ENCODE results near the gene WNT5A.
A peak's percentile ranks its signal among the peaks of the same experiment; 100 is the strongest.

WNT5A gene

DNA sequence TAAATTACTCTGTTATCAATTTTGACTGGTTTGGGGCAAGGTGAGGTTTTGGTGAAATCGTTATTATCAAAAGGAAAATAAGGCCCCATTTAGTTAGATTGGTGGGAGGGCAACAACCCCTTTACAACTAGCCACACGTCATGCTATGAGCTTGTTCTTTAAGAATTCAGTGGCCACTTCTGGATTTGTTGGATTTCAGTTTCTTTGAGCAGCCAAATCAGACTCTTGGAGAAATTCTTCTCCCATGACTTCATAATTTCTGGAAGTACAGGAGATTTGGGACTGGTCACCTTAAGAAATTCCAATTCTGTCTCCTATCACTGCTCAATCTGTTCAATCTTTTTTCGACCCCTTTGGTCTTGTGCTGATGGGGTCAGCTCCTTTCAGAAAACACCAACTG, 14.8 kb upstream of the WNT5A start:
- Histone ChIP-seq H3K27ac (ENCODE audit: poor library complexity, severe bottlenecking) (no peak overlapping the region), H3K4me3 (ENCODE audit: severe bottlenecking) (no peak overlapping the region), H3K36me3 (ENCODE audit: low read depth) (no peaks in the 10 kb centered on the region), H3K9me3 (ENCODE audit: severe bottlenecking) (no peaks in the 10 kb centered on the region), H3K4me1 (ENCODE audit: insufficient read depth, poor library complexity, severe bottlenecking) (peaks cover 4% of the 10 kb centered on the region), H3K27me3 (ENCODE audit: insufficient read depth, poor library complexity, severe bottlenecking) (no peaks in the 10 kb centered on the region)
- TF ChIP-seq, protein P1, sequence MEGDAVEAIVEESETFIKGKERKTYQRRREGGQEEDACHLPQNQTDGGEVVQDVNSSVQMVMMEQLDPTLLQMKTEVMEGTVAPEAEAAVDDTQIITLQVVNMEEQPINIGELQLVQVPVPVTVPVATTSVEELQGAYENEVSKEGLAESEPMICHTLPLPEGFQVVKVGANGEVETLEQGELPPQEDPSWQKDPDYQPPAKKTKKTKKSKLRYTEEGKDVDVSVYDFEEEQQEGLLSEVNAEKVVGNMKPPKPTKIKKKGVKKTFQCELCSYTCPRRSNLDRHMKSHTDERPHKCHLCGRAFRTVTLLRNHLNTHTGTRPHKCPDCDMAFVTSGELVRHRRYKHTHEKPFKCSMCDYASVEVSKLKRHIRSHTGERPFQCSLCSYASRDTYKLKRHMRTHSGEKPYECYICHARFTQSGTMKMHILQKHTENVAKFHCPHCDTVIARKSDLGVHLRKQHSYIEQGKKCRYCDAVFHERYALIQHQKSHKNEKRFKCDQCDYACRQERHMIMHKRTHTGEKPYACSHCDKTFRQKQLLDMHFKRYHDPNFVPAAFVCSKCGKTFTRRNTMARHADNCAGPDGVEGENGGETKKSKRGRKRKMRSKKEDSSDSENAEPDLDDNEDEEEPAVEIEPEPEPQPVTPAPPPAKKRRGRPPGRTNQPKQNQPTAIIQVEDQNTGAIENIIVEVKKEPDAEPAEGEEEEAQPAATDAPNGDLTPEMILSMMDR (IDR thresholded peaks at IDR 0.05; ENCODE audit: poor library complexity, severe bottlenecking): no peak
- DNase-seq (ENCODE audit: low spot score) (no peak), ATAC-seq (ENCODE audit: low read depth) (no peak)

DNA sequence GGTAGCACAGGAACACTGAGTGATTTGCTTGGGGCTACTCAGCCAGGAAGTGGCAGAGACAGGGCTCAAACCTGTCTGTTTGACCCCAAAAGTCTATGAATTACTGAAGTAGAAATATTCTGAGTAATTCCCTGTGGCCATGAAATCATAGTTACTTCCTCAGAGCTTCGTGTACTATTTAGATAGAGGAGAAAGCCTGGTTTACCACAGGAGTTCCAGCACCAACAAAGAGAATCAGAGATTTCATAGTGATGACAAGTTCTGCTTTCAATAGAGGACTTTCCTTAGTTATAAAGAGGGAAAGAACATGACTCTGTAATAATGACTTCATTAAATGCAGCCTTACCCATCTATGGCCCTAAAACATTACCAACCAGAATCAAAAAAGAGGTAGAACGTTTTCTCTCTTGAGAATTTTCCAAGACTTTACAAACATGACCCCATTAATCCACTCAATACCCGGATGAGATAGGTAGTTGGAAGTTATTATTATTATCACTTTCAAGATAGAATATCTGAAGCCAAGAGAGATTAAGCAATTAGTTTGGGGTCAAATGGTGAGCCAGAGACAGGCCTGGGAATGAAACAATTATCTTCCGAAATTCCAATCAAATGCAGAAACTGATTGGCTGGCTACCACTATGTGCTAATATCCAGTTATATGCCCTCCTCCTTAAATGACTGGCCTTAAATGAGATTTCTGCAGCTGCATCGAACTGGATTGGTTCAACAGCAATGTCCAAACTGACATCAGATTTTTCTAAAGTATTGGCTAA, 13.6 kb upstream of the WNT5A start:
- DNase-seq (ENCODE audit: low spot score) (no peak), ATAC-seq (ENCODE audit: low read depth) (no peak; the same call in 2 of the 3 replicates)
- Histone ChIP-seq H3K4me1 (ENCODE audit: insufficient read depth, poor library complexity, severe bottlenecking) (peaks cover 4% of the 10 kb centered on the region), H3K36me3 (ENCODE audit: low read depth) (no peaks in the 10 kb centered on the region), H3K9me3 (ENCODE audit: severe bottlenecking) (no peaks in the 10 kb centered on the region), H3K4me3 (ENCODE audit: severe bottlenecking) (no peak overlapping the region), H3K27me3 (ENCODE audit: insufficient read depth, poor library complexity, severe bottlenecking) (no peaks in the 10 kb centered on the region), H3K27ac (ENCODE audit: poor library complexity, severe bottlenecking) (peak overlapping the region; percentile 51)
- TF ChIP-seq, protein P1 (IDR thresholded peaks at IDR 0.05; ENCODE audit: poor library complexity, severe bottlenecking): no peak

GRCh38 chr3:55498520-55498919, 11.4 kb upstream of the WNT5A start:
- peaks cover 4% of the 10 kb centered on the region for H3K4me1 ChIP-seq (ENCODE audit: insufficient read depth, poor library complexity, severe bottlenecking)
- TF ChIP-seq, protein P1 (IDR thresholded peaks at IDR 0.05; ENCODE audit: poor library complexity, severe bottlenecking): no peak
- H3K36me3 ChIP-seq (ENCODE audit: low read depth): no peaks in the 10 kb centered on the region
- DNase-seq (ENCODE audit: low spot score): no peak
- H3K4me3 ChIP-seq (ENCODE audit: severe bottlenecking): no peak overlapping the region
- H3K27ac ChIP-seq (ENCODE audit: poor library complexity, severe bottlenecking): no peak overlapping the region
- no peak for ATAC-seq (ENCODE audit: low read depth)
- H3K27me3 ChIP-seq (ENCODE audit: insufficient read depth, poor library complexity, severe bottlenecking): no peaks in the 10 kb centered on the region
- H3K9me3 ChIP-seq (ENCODE audit: severe bottlenecking): no peaks in the 10 kb centered on the region

DNA sequence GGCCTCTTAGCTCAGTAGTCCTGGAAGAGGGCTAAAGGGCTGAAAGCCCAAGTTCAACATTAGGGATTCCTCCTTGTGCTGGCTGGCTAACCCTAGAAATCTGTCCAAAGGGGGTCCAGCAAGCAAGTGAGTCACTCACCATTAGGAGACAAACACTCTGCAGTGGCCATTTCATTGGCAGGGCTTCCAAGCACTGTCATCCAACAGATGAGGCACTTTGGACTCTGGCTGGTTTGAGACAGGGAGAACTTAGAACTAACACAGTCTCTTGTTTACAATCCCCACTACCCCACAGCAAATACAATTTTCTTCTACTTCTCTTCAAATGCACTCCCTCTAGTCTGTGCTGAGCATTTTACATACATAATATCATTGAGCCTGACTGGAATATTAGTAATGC, 10.1 kb upstream of the WNT5A start:
- TF ChIP-seq, protein P1 (IDR thresholded peaks at IDR 0.05; ENCODE audit: poor library complexity, severe bottlenecking): no peak
- no peaks in the 10 kb centered on the region for H3K27me3 ChIP-seq (ENCODE audit: insufficient read depth, poor library complexity, severe bottlenecking)
- peaks cover 4% of the 10 kb centered on the region for H3K4me1 ChIP-seq (ENCODE audit: insufficient read depth, poor library complexity, severe bottlenecking)
- no peak for DNase-seq (ENCODE audit: low spot score)
- H3K9me3 ChIP-seq (ENCODE audit: severe bottlenecking): no peaks in the 10 kb centered on the region
- H3K4me3 ChIP-seq (ENCODE audit: severe bottlenecking): no peak overlapping the region
- no peak overlapping the region for H3K27ac ChIP-seq (ENCODE audit: poor library complexity, severe bottlenecking)
- no peaks in the 10 kb centered on the region for H3K36me3 ChIP-seq (ENCODE audit: low read depth)
- no peak for ATAC-seq (ENCODE audit: low read depth)

DNA sequence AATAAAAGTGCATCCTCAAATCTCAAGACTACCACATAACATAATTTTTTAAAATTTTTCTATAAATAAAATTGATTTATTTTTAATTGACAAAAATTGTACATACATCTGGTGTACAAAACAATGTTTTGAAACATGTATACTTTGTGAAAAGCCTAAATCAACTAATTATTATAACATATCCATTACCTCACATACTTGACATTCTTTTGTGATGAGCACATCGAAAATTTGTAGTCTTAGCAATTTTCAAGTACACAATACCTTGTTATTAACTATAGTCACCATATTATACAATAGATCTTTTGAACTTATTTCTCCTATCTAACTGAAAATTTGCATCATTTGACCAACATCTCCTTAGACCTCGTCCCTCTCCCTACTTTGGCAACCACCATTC, 7.9 kb upstream of the WNT5A start:
- Histone ChIP-seq H3K9me3 (ENCODE audit: severe bottlenecking) (no peaks in the 10 kb centered on the region), H3K4me3 (ENCODE audit: severe bottlenecking) (no peak overlapping the region), H3K27me3 (ENCODE audit: insufficient read depth, poor library complexity, severe bottlenecking) (no peaks in the 10 kb centered on the region), H3K36me3 (ENCODE audit: low read depth) (no peaks in the 10 kb centered on the region), H3K27ac (ENCODE audit: poor library complexity, severe bottlenecking) (no peak overlapping the region), H3K4me1 (ENCODE audit: insufficient read depth, poor library complexity, severe bottlenecking) (peaks cover 18% of the 10 kb centered on the region)
- ATAC-seq (ENCODE audit: low read depth): peak; percentile 30; the same call in 1 of the 3 replicates
- TF ChIP-seq, protein P1 (IDR thresholded peaks at IDR 0.05; ENCODE audit: poor library complexity, severe bottlenecking): no peak
- DNase-seq (ENCODE audit: low spot score): no peak
